Esophagus muscularis mucosa (tissue), 4 donors: ENCODE results near the gene LUZP4. TPM values are rescaled to one million over a fixed set of nuclear protein-coding genes. Genes with fewer than 3 reads are reported as not detected.

Source experiments
- DNase-seq: peaks from one replicate; pipeline ENCODE4 v3.0.0-alpha.2; 2017; ENCODE audit errors: extremely low spot score
- H3K27ac ChIP-seq, 4 donors: fragments of 200-600 bp; sonication (generic); replicated peaks in 1 of 4; 1 replicate in 3 of 4; 2 replicates in 1 of 4; pipeline ENCODE4 v1.5.1; 2016 to 2019; ENCODE audit warnings: mild to moderate bottlenecking in 1 of 4
- H3K27me3 ChIP-seq, 4 donors: fragments of 200-600 bp; sonication (generic); one replicate each; pipeline versions ENCODE4 v1.5.1 to v1.6.0; 2016 to 2019
- H3K36me3 ChIP-seq, 4 donors: fragments of 200-600 bp; sonication (generic); one replicate each; pipeline ENCODE4 v1.5.1; 2016 to 2019
- H3K4me1 ChIP-seq, 4 donors: fragments of 200-600 bp; sonication (generic); one replicate each; pipeline ENCODE4 v1.5.1; 2016 to 2019
- H3K4me3 ChIP-seq, 4 donors: fragments of 200-600 bp; sonication (generic); 1 replicate in 2 of 4; 2 replicates in 2 of 4; pipeline ENCODE4 v1.5.1; 2016 to 2019; ENCODE audit warnings: mild to moderate bottlenecking in 4 of 4, moderate library complexity in 1 of 4
- H3K9me3 ChIP-seq, 4 donors: fragments of 200-600 bp; sonication (generic); 1 replicate in 3 of 4; 2 replicates in 1 of 4; pipeline ENCODE4 v1.5.1; 2016 to 2019
- CTCF ChIP-seq, 3 experiments: fragments of 200-600 bp in 2 of 3; fragments of 450-650 bp in 1 of 3; sonication (generic) in 2 of 3; IDR thresholded peaks; one replicate each; pipeline ENCODE4 v1.5.1; 2017 to 2019; ENCODE audit warnings: antibody characterized with exemption in 3 of 3, mild to moderate bottlenecking in 2 of 3, moderate library complexity in 1 of 3
- EP300 ChIP-seq: sonication (generic); formaldehyde crosslinking; IDR thresholded peaks from one replicate; pipeline ENCODE4 v1.6.1; 2017; ENCODE audit warnings: antibody characterized with exemption
- POLR2A ChIP-seq: fragments of 450-650 bp; IDR thresholded peaks from one replicate; pipeline ENCODE4 v1.6.1; 2017; ENCODE audit warnings: antibody characterized with exemption, moderate library complexity, mild to moderate bottlenecking, low read depth
- POLR2AphosphoS5 ChIP-seq, 2 donors: sonication (generic); formaldehyde crosslinking; IDR thresholded peaks; one replicate each; pipeline ENCODE4 v1.6.1; 2017; ENCODE audit warnings: antibody characterized with exemption in 2 of 2
- WGBS: methylation state at CpG from one replicate; pipeline ENCODE4 v1.1.5; 2018; 5-methylcytosine and 5-hydroxymethylcytosine counted together
- intact Hi-C: fragments of 100-400 bp; cut with DNase I; formaldehyde crosslinking; loops from one replicate; pipeline ENCODE4 v1.15.1; 2023
- total RNA-seq, 4 donors: library from RNA; depleted of rRNA; stranded (reverse); fragments of >200 nt; gene quantifications; one replicate each; pipeline versions ENCODE4 v1.1.0 to v1.2.1, GENCODE V29; 2016

Gene LUZP4
- total RNA-seq, result not detected

DNA sequence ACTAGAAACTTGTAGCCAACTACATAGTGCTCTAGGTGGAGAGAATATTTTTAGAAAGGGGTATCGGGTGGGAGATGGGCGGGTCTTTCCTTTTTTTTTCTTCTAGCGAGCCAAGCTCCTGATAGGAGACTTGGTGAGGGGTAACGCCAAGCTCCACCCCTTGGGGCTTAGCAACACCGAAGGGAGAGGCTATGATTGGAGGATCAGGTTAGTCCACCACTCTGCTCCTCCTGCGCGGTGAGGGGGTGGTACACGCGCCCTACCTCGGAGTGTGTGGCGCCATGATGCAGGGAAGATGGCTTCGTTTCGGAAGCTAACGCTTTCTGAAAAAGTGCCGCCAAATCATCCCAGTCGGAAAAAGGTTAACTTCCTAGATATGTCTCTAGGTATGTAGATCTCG, at the start of gene LUZP4:
TSS of gene LUZP4 (plus strand) at position 251 of the 400 bp plus-strand sequence. CDS start at position 296, 45 bp downstream.
- WGBS, result 75% methylated on average over 17 of the region's 17 CpGs
- H3K9me3 ChIP-seq, result no peaks in the 10 kb centered on the region
- no peak for TF ChIP-seq POLR2A
- TF ChIP-seq POLR2AphosphoS5 (IDR thresholded peaks at IDR 0.05), result no peak
- TF ChIP-seq EP300, result no peak
- no peak for TF ChIP-seq CTCF (IDR thresholded peaks at IDR 0.05)
- no peak within 1 kb of the TSS for H3K4me3 ChIP-seq
- H3K27ac ChIP-seq, result no peak within 1 kb of the TSS
- no peaks in the 10 kb centered on the region for H3K36me3 ChIP-seq
- intact Hi-C loops, result no loop called here
- peaks cover 0 to 7% (median 0%) of the 10 kb centered on the region in 4 donors for H3K27me3 ChIP-seq
- no peaks in the 10 kb centered on the region for H3K4me1 ChIP-seq
- no peak for DNase-seq

DNA sequence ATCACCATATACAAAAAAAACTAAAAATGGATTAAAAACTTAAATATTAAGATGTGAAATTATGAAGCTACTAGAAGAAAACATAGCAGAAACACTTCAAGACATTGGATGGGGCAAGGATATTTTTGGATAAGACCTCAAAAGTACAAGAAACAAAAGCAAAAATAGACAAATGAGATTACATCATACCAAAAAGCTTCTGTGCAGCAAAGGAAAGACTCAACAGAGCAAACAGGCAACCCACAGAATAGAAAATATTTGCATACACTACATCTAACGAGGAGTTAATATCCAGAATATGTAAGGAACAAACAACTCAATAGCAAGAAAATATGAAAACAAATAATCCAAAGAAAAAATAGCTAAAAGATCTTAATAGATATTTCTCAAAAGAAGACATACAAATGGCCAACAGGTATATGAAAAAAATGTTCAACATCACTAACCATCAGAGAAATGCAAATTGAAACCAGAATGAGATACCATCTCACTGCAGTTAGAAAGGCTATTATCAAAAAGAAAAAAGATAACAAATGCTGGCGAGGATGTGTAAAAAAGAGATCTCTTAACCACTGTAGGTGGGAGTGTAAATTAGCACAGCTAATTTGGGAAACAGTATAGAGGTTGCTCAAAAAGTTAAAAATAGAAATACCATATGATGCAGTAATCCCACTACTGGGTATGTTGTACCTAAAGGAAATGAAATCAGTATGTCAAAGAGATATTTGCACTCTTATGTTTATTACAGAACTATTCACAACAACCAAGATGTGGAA, 37.9 kb upstream of the LUZP4 start:
- whole genome bisulfite sequencing, result 68% methylated on average over 2 of the region's 2 CpGs
- no peak overlapping the region for H3K27ac ChIP-seq

DNA sequence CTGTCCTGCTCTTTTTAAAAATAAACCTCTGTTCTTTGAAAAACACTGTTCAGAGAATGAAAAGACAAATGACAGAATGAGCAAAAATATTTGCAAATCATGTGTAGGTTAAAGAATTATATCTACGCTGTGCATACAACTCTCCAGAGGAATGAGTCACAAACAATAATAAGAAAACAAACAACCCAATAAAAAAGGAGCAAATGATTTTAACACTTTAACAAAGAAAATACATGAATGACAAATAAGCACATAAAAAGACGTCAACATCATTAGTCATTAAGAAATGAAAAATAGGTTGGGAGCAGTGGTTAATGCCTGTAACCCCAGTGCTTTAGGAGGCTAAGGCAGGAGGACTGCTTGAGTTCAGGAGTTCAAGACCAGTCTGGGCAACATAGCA, 34.5 kb upstream of the LUZP4 start:
- intact Hi-C loops, result no loop called here

More for the DNA sequence above, 37.9 kb upstream of the LUZP4 start:
- Histone ChIP-seq H3K4me1 (no peaks in the 10 kb centered on the region), H3K9me3 (no peaks in the 10 kb centered on the region), H3K4me3 (no peak overlapping the region), H3K27me3 (no peaks in the 10 kb centered on the region), H3K36me3 (no peaks in the 10 kb centered on the region)
- intact Hi-C loops, result no loop called here
- TF ChIP-seq POLR2AphosphoS5 (IDR thresholded peaks at IDR 0.05), result no peak
- no peak for DNase-seq

GRCh38 chrX:115257711-115258110, 31.8 kb upstream of the LUZP4 start:
- intact Hi-C loops, result no loop called here
- no peak for DNase-seq
- Histone ChIP-seq H3K4me3 (no peak overlapping the region), H3K4me1 (no peaks in the 10 kb centered on the region), H3K9me3 (no peaks in the 10 kb centered on the region), H3K27ac (no peak overlapping the region), H3K27me3 (no peaks in the 10 kb centered on the region), H3K36me3 (no peaks in the 10 kb centered on the region)
- no peak for TF ChIP-seq EP300
- no peak for TF ChIP-seq POLR2A
- no peak for TF ChIP-seq CTCF (IDR thresholded peaks at IDR 0.05)
- no peak for TF ChIP-seq POLR2AphosphoS5 (IDR thresholded peaks at IDR 0.05)

More for the DNA sequence above, 34.5 kb upstream of the LUZP4 start:
- H3K9me3 ChIP-seq, result no peaks in the 10 kb centered on the region
- no peak overlapping the region for H3K4me3 ChIP-seq
- H3K27me3 ChIP-seq, result no peaks in the 10 kb centered on the region
- no peak for DNase-seq
- no peak for TF ChIP-seq POLR2AphosphoS5 (IDR thresholded peaks at IDR 0.05)
- no peak for TF ChIP-seq POLR2A
- TF ChIP-seq CTCF (IDR thresholded peaks at IDR 0.05), result no peak
- TF ChIP-seq EP300, result no peak
- no peaks in the 10 kb centered on the region for H3K36me3 ChIP-seq
- no peaks in the 10 kb centered on the region for H3K4me1 ChIP-seq
- H3K27ac ChIP-seq, result no peak overlapping the region
- WGBS, result 81% methylated on average over 2 of the region's 2 CpGs

DNA sequence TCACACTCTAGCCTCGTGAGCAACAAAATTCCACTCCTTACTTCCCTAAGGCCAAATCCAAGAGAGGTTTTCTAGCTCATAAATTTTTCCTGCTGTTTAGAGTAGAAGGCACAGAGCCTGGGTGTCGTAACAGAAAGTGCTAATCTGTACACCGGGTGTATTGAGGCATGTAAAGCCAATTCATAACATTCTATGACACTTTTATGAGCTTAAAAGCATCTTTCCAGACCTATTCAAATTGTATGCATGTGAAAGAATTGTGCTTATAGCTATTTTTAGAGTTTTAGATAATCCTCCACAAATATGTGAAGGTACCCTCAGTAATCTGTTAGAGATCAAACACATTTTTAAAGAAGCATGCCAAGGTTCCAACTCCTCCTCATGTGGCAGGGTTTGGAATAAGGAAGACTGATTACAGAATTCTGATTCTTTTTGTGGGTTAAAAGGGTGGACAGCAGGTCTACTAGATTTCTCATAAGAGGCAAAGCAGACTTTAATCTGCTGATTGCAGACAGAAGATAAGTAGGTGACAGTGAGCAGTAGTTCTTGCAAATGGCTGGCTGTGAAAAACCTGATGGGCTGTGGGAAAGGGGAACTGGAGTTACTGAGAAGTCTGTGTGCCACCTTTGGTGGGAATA, 30.2 kb upstream of the LUZP4 start:
- Histone ChIP-seq H3K27ac (no peak overlapping the region), H3K9me3 (no peaks in the 10 kb centered on the region), H3K36me3 (no peaks in the 10 kb centered on the region), H3K4me1 (no peaks in the 10 kb centered on the region), H3K27me3 (no peaks in the 10 kb centered on the region), H3K4me3 (no peak overlapping the region)
- TF ChIP-seq EP300 (no peak), CTCF (IDR thresholded peaks at IDR 0.05) (no peak), POLR2AphosphoS5 (IDR thresholded peaks at IDR 0.05) (no peak), POLR2A (no peak)
- DNase-seq, result no peak
- 71% methylated on average over 3 of the region's 3 CpGs for WGBS
- intact Hi-C loops, result no loop called here
